H1 (cell line): ENCODE data around the gene SSH2. TPM values are rescaled to one million over a fixed set of nuclear protein-coding genes. Genes with fewer than 3 reads are reported as not detected.

Experiments used
- CTCF ChIA-PET: fragments of 300-600 bp; sonication (Branson Sonifier 250); formaldehyde crosslinking; loops from one replicate; lab custom pipeline; 2021; ENCODE audit not compliant: partially characterized antibody; lab: Charles Lee
- POLR2A ChIA-PET: fragments of 300-600 bp; sonication (Branson Sonifier 250); formaldehyde crosslinking; loops from one replicate; lab custom pipeline; 2021; ENCODE audit warnings: inconsistent platforms; ENCODE audit not compliant: partially characterized antibody; lab: Charles Lee
- DNase-seq, 2 experiments: peaks; one replicate each; pipeline versions ENCODE4 v3.0.0 to v3.0.0-alpha.2; 2010 to 2022; ENCODE audit warnings: low spot score in 2 of 2, low read depth in 1 of 2, mixed read lengths in 1 of 2
- FAIRE-seq: peaks from 2 replicates; lab custom pipeline; 2011; peaks lifted over from hg19 to GRCh38; lab: Jason Lieb, UNC
- H2AFZ ChIP-seq: 2 replicates; pipeline ENCODE4 v1.8.1; 2012; ENCODE audit warnings: low read length, inconsistent platforms
- H2AK5ac ChIP-seq: 2 replicates; pipeline ENCODE4 v1.6.1; 2013; ENCODE audit warnings: low read depth, low read length
- H2BK120ac ChIP-seq: replicated peaks from 2 replicates; pipeline ENCODE3; 2013; ENCODE audit warnings: low read depth, low read length, inconsistent platforms
- H2BK12ac ChIP-seq: 2 replicates; pipeline ENCODE4 v1.6.1; 2013; ENCODE audit warnings: low read depth, low read length
- H2BK15ac ChIP-seq: 2 replicates; pipeline ENCODE4 v1.6.1; 2013; ENCODE audit warnings: low read length
- H2BK20ac ChIP-seq: 2 replicates; pipeline ENCODE4 v1.6.1; 2013; ENCODE audit warnings: low read length
- H2BK5ac ChIP-seq: 2 replicates; pipeline ENCODE4 v1.6.1; 2013; ENCODE audit warnings: low read depth, low read length
- H3K14ac ChIP-seq: 2 replicates; pipeline ENCODE4 v1.6.1; 2013; ENCODE audit warnings: inconsistent platforms; ENCODE audit not compliant: insufficient read length
- H3K18ac ChIP-seq: 2 replicates; pipeline ENCODE4 v1.6.1; 2013; ENCODE audit warnings: low read length; ENCODE audit errors: extremely low read depth
- H3K23ac ChIP-seq: 2 replicates; pipeline ENCODE4 v1.6.1; 2013; ENCODE audit warnings: inconsistent platforms; ENCODE audit not compliant: insufficient read length
- H3K23me2 ChIP-seq: 2 replicates; pipeline ENCODE4 v1.6.1; 2013; ENCODE audit warnings: low read depth, low read length
- H3K27ac ChIP-seq: 2 replicates; pipeline ENCODE4 v1.6.1; 2011; ENCODE audit warnings: low read depth, low read length, inconsistent platforms
- H3K27me3 ChIP-seq, 4 experiments: replicated peaks in 1 of 4; 1 replicate in 1 of 4; 2 replicates in 3 of 4; pipeline versions ENCODE4 v1.6.1 to v1.8.1; 2011 to 2013; ENCODE audit warnings: low read length in 3 of 4, mild to moderate bottlenecking in 3 of 4, inconsistent platforms in 2 of 4, mixed read lengths in 2 of 4, moderate library complexity in 1 of 4; ENCODE audit not compliant: control insufficient read depth in 3 of 4, insufficient read depth in 3 of 4; ENCODE audit errors: extremely low read depth in 1 of 4
- H3K36me3 ChIP-seq, 4 experiments: 2 replicates each; pipeline versions ENCODE4 v1.6.1 to v1.8.1; 2011 to 2013; ENCODE audit warnings: mild to moderate bottlenecking in 4 of 4, low read length in 3 of 4, moderate library complexity in 2 of 4, control low read depth in 1 of 4, inconsistent platforms in 1 of 4; ENCODE audit not compliant: insufficient read depth in 4 of 4, control insufficient read depth in 2 of 4
- H3K4ac ChIP-seq: replicated peaks from 2 replicates; pipeline ENCODE3; 2013; ENCODE audit warnings: low read length, low read depth, mixed read lengths, inconsistent platforms; ENCODE audit not compliant: insufficient read length
- H3K4me1 ChIP-seq, 4 experiments: replicated peaks in 1 of 4; 1 replicate in 1 of 4; 2 replicates in 3 of 4; pipeline versions ENCODE4 v1.6.1 to v1.8.1; 2011 to 2013; ENCODE audit warnings: low read length in 3 of 4, inconsistent platforms in 2 of 4, mixed read lengths in 1 of 4; ENCODE audit not compliant: insufficient read depth in 4 of 4, control insufficient read depth in 3 of 4
- H3K4me2 ChIP-seq, 2 experiments: 2 replicates each; pipeline versions ENCODE4 v1.6.1 to v1.8.1; 2011 to 2013; ENCODE audit warnings: low read depth in 2 of 2, low read length in 2 of 2, control low read depth in 1 of 2, inconsistent platforms in 1 of 2, mild to moderate bottlenecking in 1 of 2; ENCODE audit not compliant: insufficient read depth in 1 of 2
- H3K4me3 ChIP-seq, 4 experiments: fragments of 200-600, 300-600 bp in 1 of 4; sonication (generic), shearing (Covaris generic), sonication (Bioruptor Twin) in 1 of 4; 2 replicates each; pipeline versions ENCODE4 v1.5.1 to v1.8.1; 2011 to 2016; ENCODE audit warnings: low read length in 4 of 4, low read depth in 3 of 4, control low read depth in 2 of 4, inconsistent platforms in 2 of 4, mild to moderate bottlenecking in 2 of 4, mixed read lengths in 1 of 4, moderate library complexity in 1 of 4; ENCODE audit not compliant: insufficient read depth in 2 of 4; ENCODE audit errors: extremely low read depth in 1 of 4
- H3K56ac ChIP-seq: replicated peaks from 2 replicates; pipeline ENCODE3; 2013; ENCODE audit warnings: low read depth, mild to moderate bottlenecking, mixed read lengths, low read length, inconsistent platforms; ENCODE audit not compliant: insufficient read length
- H3K79me1 ChIP-seq: 2 replicates; pipeline ENCODE4 v1.6.1; 2013; ENCODE audit warnings: low read depth, low read length, control low read depth
- H3K79me2 ChIP-seq, 2 experiments: 2 replicates each; pipeline versions ENCODE4 v1.6.1 to v1.8.1; 2012 to 2013; ENCODE audit warnings: low read length in 2 of 2, mild to moderate bottlenecking in 2 of 2, inconsistent platforms in 1 of 2; ENCODE audit not compliant: insufficient read depth in 2 of 2, control insufficient read depth in 1 of 2
- H3K9ac ChIP-seq, 4 experiments: replicated peaks in 1 of 4; 1 replicate in 1 of 4; 2 replicates in 3 of 4; pipeline versions ENCODE4 v1.6.1 to v1.8.1; 2011 to 2013; ENCODE audit warnings: low read depth in 3 of 4, low read length in 3 of 4, control low read depth in 2 of 4, mild to moderate bottlenecking in 2 of 4, moderate library complexity in 2 of 4, inconsistent platforms in 1 of 4; ENCODE audit errors: extremely low read depth in 1 of 4
- H3K9me3 ChIP-seq, 2 experiments: 2 replicates each; pipeline versions ENCODE4 v1.6.1 to v1.8.1; 2012 to 2013; ENCODE audit warnings: mild to moderate bottlenecking in 2 of 2, moderate library complexity in 2 of 2, control low read depth in 1 of 2, inconsistent platforms in 1 of 2, low read depth in 1 of 2, low read length in 1 of 2, mixed read lengths in 1 of 2; ENCODE audit not compliant: insufficient read depth in 2 of 2
- H4K20me1 ChIP-seq, 2 experiments: replicated peaks in 1 of 2; 2 replicates each; pipeline versions ENCODE3 to v1.8.1; 2011 to 2013; ENCODE audit warnings: inconsistent platforms in 2 of 2, low read length in 2 of 2, mild to moderate bottlenecking in 1 of 2; ENCODE audit not compliant: insufficient read depth in 2 of 2, control insufficient read depth in 1 of 2
- H4K5ac ChIP-seq: 2 replicates; pipeline ENCODE4 v1.6.1; 2013; ENCODE audit warnings: low read length, low read depth, mixed read lengths, inconsistent platforms; ENCODE audit not compliant: insufficient read length
- H4K8ac ChIP-seq: 2 replicates; pipeline ENCODE4 v1.8.0; 2013; ENCODE audit warnings: mild to moderate bottlenecking, moderate library complexity, low read length, inconsistent platforms; ENCODE audit not compliant: insufficient read depth; ENCODE audit errors: extremely low read depth
- H4K91ac ChIP-seq: replicated peaks from 2 replicates; pipeline ENCODE3; 2013; ENCODE audit warnings: low read length, mixed read lengths, inconsistent platforms; ENCODE audit not compliant: insufficient read length
- WGBS, 2 experiments: shearing (Covaris generic) in 1 of 2; methylation state at CpG; one replicate each; pipeline versions ENCODE4 v1.1.6 to v1.1.7; 2013 to 2015; ENCODE audit warnings: low lambda C conversion rate in 2 of 2, mixed read lengths in 2 of 2, inconsistent platforms in 1 of 2, low coverage in 1 of 2, missing lambda C conversion rate in 1 of 2; ENCODE audit not compliant: insufficient replicate concordance in 2 of 2, insufficient coverage in 1 of 2, insufficient read length in 1 of 2; ENCODE audit errors: extremely low coverage in 1 of 2, missing lambda C conversion rate in 1 of 2; 5-methylcytosine and 5-hydroxymethylcytosine counted together
- polyA plus RNA-seq, 7 experiments: library from polyadenylated mRNA; depleted of rRNA in 3 of 7; stranded (reverse) in 5 of 7; unstranded in 2 of 7; fragments of >200 nt in 5 of 7; fragments of 200-250 nt in 2 of 7; gene quantifications; 1 replicate in 5 of 7; 2 replicates in 1 of 7; 4 replicates in 1 of 7; pipeline versions ENCODE4 v1.2.1 to v1.2.3, GENCODE V29; 2011 to 2013; ENCODE audit warnings: missing spikeins in 2 of 7, mixed read lengths in 2 of 7
- total RNA-seq: library from RNA; stranded (reverse); fragmentation: NEBNext Ultra II Directional; extraction: Animal tissue kit (Norgen Biotek cat#: 25700); gene quantifications from 2 replicates; pipeline ENCODE4 v1.2.1, GENCODE V29; 2021

Gene SSH2
- total and polyA plus RNA-seq, 2 of the 8 experiments (the other 6 are each of a cell fraction or from before 2014, with no cell fraction given), result 5.2 to 15.9 TPM

GRCh38 chr17:29933379-29933778 lies 3.4 kb upstream of the SSH2 start:
- POLR2A ChIA-PET, result no interaction called here
- Histone ChIP-seq H3K4me2 (no peak overlapping the region), H3K23ac (no peak overlapping the region), H3K79me1 (no peaks in the 10 kb centered on the region), H2BK120ac (no peak overlapping the region), H3K4ac (no peak overlapping the region), H4K8ac (no peak overlapping the region), H2BK5ac (no peak overlapping the region), H4K5ac (no peak overlapping the region), H3K27ac (no peak overlapping the region), H3K23me2 (peaks cover 4% of the 10 kb centered on the region; the same call in 1 of the 2 replicates), H4K91ac (no peak overlapping the region), H4K20me1 (no peaks in the 10 kb centered on the region), H3K4me1 (peaks cover 0 to 7% (median 2%) of the 10 kb centered on the region in 4 experiments; a peak in 4 of 7 replicates), H3K79me2 (peaks cover 0 to 4% of the 10 kb centered on the region in 2 experiments; a peak in 2 of 4 replicates), H3K56ac (no peak overlapping the region), H2AK5ac (no peak overlapping the region), H2BK12ac (no peak overlapping the region), H3K9me3 (no peaks in the 10 kb centered on the region), H3K27me3 (peaks cover 0 to 3% (median under 1%) of the 10 kb centered on the region in 4 experiments; a peak in 2 of 7 replicates), H3K36me3 (no peaks in the 10 kb centered on the region), H3K9ac (no peak overlapping the region), H2AFZ (no peak overlapping the region), H3K4me3 (no peak overlapping the region), H3K14ac (no peak overlapping the region), H2BK15ac (no peak overlapping the region), H3K18ac (no peak overlapping the region), H2BK20ac (no peak overlapping the region)
- FAIRE-seq (no peak), DNase-seq (no peak)
- CTCF ChIA-PET, result interaction anchor here (0.6 to 9.7 kb wide), 17 partner anchors 9 to 294 kb away, joined by 3 to 170 read pairs (median 4); no protein-coding TSS in a partner anchor
- 50% methylated on average over 2 of the region's 2 CpGs; no CpG with 5 or more reads in 1 of the 2 experiments for WGBS, 2 experiments
